Duodenal mucosa (tissue), 2 donors: ENCODE results near the gene FLNB.

Experiments
- H3K27ac ChIP-seq: one replicate; pipeline ENCODE4 v1.7.0; 2013; ENCODE audit warnings: low read depth, low read length
- H3K27me3 ChIP-seq, 2 donors: one replicate each; pipeline ENCODE4 v1.7.0; 2013; ENCODE audit warnings: low read length in 2 of 2, control low read depth in 1 of 2; ENCODE audit not compliant: insufficient read depth in 2 of 2, control insufficient read depth in 1 of 2
- H3K36me3 ChIP-seq, 2 donors: one replicate each; pipeline ENCODE4 v1.7.0; 2013; ENCODE audit warnings: low read length in 2 of 2, control low read depth in 1 of 2; ENCODE audit not compliant: insufficient read depth in 2 of 2, control insufficient read depth in 1 of 2
- H3K4me1 ChIP-seq, 2 donors: one replicate each; pipeline ENCODE4 v1.7.0; 2013; ENCODE audit warnings: low read length in 2 of 2, control low read depth in 1 of 2; ENCODE audit not compliant: insufficient read depth in 2 of 2, control insufficient read depth in 1 of 2
- H3K4me3 ChIP-seq, 2 donors: one replicate each; pipeline ENCODE4 v1.7.0; 2013; ENCODE audit warnings: low read length in 2 of 2, low read depth in 1 of 2
- H3K9ac ChIP-seq, 2 donors: one replicate each; pipeline ENCODE4 v1.7.0; 2013; ENCODE audit warnings: low read length in 2 of 2, low read depth in 1 of 2
- H3K9me3 ChIP-seq, 2 donors: one replicate each; pipeline ENCODE4 v1.7.0; 2013; ENCODE audit warnings: low read length in 2 of 2, control low read depth in 1 of 2; ENCODE audit not compliant: control insufficient read depth in 1 of 2

FLNB gene

GRCh38 chr3:58059349-58060321, 51.4 kb downstream of the FLNB start:
- Histone ChIP-seq H3K4me1 (peaks cover 46 to 49% of the 10 kb centered on the region in 2 donors), H3K9me3 (peaks cover 0 to 1% of the 10 kb centered on the region in 2 donors), H3K36me3 (peaks cover 0 to 2% of the 10 kb centered on the region in 2 donors), H3K9ac (peak overlapping the region; percentile 10 to 20), H3K4me3 (no peak overlapping the region), H3K27me3 (no peaks in the 10 kb centered on the region), H3K27ac (peak overlapping the region; percentile 46)

- H3K4me1 ChIP-seq = peaks cover 55 to 57% of the 10 kb centered on the region in 2 donors
These were observed 54.2 kb downstream of the FLNB start for GRCh38 chr3:58062472-58062871.

DNA sequence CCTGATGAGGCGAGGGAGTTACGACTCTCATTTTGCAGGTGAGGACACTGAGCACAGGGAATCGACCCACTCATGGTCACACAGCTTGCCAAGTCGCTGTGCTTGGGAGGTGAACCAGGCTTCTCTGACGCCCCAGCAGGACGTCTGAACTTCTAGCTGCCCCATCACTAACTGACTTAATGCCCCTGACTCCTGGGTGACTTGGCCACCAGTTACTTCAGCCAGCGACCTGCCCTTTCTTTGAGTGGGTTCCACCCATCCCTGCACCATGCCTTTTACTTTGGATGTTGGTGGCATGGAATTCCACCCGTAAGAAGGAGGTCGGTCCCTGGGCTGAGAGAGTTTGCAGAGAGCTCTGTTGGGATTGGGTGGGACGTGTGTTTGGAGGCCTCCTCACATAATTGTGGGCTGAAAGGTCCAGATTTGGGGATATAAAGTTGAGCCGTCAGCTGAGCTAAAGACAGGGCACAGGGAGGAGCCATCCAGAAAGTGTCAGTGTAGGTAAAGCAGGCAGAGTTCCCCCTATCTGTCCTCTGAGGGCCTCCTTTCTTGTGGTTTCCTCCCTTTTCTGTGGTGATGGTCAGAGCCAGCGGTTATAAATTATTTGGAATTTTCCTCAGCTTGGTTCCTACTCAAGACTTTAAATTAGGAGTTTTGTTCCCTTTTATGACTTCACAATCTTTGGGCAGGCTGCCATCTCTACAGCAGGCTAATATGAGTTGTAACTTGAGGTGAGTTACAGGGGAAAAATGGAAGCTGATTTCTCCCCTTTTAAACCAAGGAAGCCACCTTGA, 55.0 kb downstream of the FLNB start:
- Histone ChIP-seq H3K4me3 (no peak overlapping the region), H3K9ac (no peak overlapping the region), H3K4me1 (peaks cover 58 to 60% of the 10 kb centered on the region in 2 donors), H3K27me3 (no peaks in the 10 kb centered on the region), H3K9me3 (no peaks in the 10 kb centered on the region), H3K27ac (no peak overlapping the region), H3K36me3 (no peaks in the 10 kb centered on the region)

More at GRCh38 chr3:58062472-58062871, 54.2 kb downstream of the FLNB start:
- no peaks in the 10 kb centered on the region for H3K27me3 ChIP-seq
- no peak overlapping the region for H3K9ac ChIP-seq
- peaks cover 0 to 2% of the 10 kb centered on the region in 2 donors for H3K36me3 ChIP-seq
- peak overlapping the region; percentile 11 for H3K27ac ChIP-seq
- H3K4me3 ChIP-seq = no peak overlapping the region
- H3K9me3 ChIP-seq = no peaks in the 10 kb centered on the region

GRCh38 chr3:58064923-58065638, 56.9 kb downstream of the FLNB start:
- Histone ChIP-seq H3K4me1 (peaks cover 47 to 49% of the 10 kb centered on the region in 2 donors), H3K9me3 (no peaks in the 10 kb centered on the region), H3K9ac (no peak overlapping the region), H3K36me3 (no peaks in the 10 kb centered on the region), H3K27ac (no peak overlapping the region), H3K27me3 (no peaks in the 10 kb centered on the region), H3K4me3 (no peak overlapping the region)

DNA sequence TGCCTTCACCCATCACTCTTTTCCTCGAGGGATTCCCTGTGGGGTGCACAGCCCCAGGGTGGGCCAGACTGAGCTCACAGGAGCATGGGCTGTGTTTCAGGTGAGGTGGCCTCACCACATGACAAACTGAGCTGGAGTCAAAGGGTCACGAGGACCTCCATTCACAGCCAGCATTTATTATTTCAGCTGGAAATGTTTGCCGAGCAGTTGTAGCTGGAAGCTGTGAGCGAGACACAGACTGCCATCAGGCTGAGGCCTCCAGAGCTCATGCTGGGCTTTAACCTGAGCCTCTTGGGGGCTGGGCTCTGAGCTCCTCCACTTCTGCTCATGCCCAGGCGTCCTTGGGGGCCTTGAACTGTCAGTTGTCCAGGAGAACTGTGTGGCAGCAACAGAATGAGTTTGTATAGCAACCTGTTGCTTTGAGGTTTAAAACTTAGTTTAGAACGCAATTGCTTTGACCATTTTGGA, 57.5 kb downstream of the FLNB start:
- H3K27ac ChIP-seq = no peak overlapping the region
- no peak overlapping the region for H3K9ac ChIP-seq
- no peak overlapping the region for H3K4me3 ChIP-seq
- H3K9me3 ChIP-seq = no peaks in the 10 kb centered on the region
- H3K4me1 ChIP-seq = peaks cover 43 to 47% of the 10 kb centered on the region in 2 donors
- H3K36me3 ChIP-seq = no peaks in the 10 kb centered on the region
- no peaks in the 10 kb centered on the region for H3K27me3 ChIP-seq

DNA sequence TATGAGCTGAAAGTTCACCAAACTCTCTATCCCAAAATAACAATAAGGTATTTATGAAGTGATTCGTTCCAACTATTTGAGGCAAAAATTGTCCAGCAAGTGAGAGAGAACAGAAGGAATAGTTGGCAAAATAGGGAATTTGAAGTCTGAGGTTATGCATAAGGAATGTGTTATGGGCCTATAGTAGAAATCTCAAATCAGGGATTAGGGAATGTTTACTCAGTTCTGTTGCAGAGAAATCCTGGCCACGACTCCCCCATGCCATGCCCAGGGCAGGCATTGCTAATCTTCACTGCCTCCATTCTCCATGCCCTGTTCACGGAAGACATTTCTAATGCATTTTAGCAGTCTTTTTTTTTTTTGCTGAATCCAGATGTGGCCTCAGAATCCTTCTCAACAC, 58.6 kb downstream of the FLNB start:
- Histone ChIP-seq H3K27ac (no peak overlapping the region), H3K9ac (no peak overlapping the region), H3K4me3 (no peak overlapping the region), H3K4me1 (peaks cover 42 to 45% of the 10 kb centered on the region in 2 donors), H3K9me3 (no peaks in the 10 kb centered on the region), H3K36me3 (no peaks in the 10 kb centered on the region), H3K27me3 (no peaks in the 10 kb centered on the region)

GRCh38 chr3:58068122-58068809, 60.0 kb downstream of the FLNB start:
- H3K4me1 ChIP-seq = peaks cover 31 to 34% of the 10 kb centered on the region in 2 donors
- no peak overlapping the region for H3K27ac ChIP-seq
- H3K9ac ChIP-seq = no peak overlapping the region

DNA sequence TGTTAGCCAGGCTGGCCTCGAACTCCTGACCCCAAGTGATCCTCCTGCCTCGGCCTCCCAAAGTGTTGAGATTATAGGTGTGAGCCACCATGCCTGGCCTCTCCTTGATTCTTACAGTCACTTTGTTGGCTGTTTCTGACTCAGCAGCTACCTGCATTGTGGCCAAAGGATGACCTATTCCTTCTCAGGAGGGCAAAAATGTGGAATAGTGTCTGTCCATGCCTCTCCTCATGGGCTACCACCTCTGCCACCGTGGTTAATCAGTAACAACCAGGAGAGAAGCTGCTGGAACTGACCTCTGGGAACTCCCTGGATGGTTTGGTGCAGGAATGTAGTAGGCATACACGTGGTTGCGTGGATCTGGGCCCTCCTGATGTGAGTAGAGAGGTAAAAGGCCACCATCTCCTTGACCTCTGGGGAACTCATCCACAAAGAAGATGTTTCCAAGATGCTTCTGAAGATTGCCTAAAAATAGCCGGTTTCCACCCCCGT, 63.3 kb downstream of the FLNB start:
- Histone ChIP-seq H3K9ac (no peak overlapping the region), H3K4me1 (peaks cover 36 to 44% of the 10 kb centered on the region in 2 donors), H3K36me3 (peaks cover 0 to 4% of the 10 kb centered on the region in 2 donors), H3K9me3 (no peaks in the 10 kb centered on the region), H3K27ac (no peak overlapping the region), H3K4me3 (no peak overlapping the region), H3K27me3 (no peaks in the 10 kb centered on the region)

More at GRCh38 chr3:58068122-58068809, 60.0 kb downstream of the FLNB start:
- Histone ChIP-seq H3K27me3 (no peaks in the 10 kb centered on the region), H3K4me3 (peak overlapping the region in 1 of 2 donors; percentile 30), H3K36me3 (no peaks in the 10 kb centered on the region), H3K9me3 (no peaks in the 10 kb centered on the region)
